GM18870 (cell line): ENCODE results near the gene UBE2Z.
"Not testable (repeated sequence)": the region's sequence is repeated elsewhere in the genome, so short reads cannot be mapped to it uniquely, and the experiment has no call there.

Source experiments
- ATAC-seq: cut with Tn5 transposase; IDR thresholded peaks from one replicate; pipeline ENCODE4 v1.9.1; 2021; ENCODE audit warnings: moderate library complexity; ENCODE audit not compliant: unreplicated experiment

UBE2Z gene

DNA sequence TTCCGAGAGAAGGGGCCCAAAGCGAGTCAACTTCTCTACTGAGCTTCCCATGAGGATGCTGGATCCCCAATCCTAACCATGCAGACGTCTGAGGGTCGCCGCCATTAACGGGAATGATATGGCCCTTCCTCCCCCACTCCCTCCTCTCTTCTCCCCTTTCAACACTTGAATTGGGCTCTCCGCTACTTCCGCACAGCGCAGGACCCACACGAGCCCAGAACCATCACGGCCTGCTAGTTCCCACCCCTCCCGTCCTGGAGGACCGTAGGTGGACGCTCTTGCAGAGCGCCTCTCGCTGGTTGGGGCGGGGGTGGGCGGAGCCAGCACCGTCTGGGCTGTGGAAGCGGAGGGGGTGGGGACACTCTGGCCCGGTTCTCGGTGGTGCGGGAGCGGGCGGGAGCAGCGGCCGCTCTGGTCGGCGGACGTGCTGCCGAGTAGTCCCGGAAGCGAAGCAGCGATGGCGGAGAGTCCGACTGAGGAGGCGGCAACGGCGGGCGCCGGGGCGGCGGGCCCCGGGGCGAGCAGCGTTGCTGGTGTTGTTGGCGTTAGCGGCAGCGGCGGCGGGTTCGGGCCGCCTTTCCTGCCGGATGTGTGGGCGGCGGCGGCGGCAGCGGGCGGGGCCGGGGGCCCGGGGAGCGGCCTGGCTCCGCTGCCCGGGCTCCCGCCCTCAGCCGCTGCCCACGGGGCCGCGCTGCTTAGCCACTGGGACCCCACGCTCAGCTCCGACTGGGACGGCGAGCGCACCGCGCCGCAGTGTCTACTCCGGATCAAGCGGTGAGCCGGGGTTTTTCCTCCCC is at the start of gene UBE2Z:
Gene UBE2Z, plus strand, starts transcription at position 361 of the 797 bp plus-strand sequence. Its CDS starts 97 bp downstream, at position 458.
- ATAC-seq, result peak; percentile 59

DNA sequence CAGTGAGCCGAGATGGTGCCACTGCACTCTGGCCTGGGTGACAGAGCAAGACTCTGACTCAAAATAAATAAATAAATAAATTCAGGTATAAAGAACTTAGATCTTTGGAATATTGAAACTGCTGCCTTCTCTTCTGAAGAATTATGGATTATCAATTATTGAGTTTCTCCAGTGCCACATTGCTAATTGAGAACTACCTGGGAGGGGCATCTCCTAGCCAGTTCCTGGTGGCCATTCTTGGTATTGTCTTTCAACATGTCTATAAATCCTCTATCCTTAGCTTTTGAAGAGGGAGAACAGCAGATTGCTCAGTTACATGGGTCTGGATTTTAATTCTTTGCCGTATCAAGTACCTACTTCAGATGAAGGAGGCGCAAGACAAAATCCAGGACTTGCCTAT is 48.2 kb upstream of the UBE2Z start:
- no peak for ATAC-seq

DNA sequence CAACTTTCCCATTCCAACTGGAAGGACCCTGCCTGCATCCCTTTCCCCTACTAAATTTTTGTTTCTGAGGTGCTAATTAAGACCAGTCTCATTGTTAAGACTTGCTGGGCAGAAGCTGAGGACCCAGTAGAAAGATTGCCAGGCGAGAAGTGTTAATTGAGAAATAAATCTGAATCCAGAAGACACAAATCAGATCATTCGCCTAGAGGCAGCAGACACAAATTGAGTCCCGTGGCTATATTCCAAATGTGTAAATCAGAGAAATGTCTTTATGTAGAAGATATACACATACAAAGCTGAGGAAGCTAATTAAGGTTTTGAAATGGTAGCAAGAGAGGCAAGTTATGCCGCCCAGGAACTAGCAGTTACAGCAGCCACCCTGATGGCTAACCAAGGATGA is 47.8 kb upstream of the UBE2Z start:
- ATAC-seq, result no peak

GRCh38 chr17:48868916-48869500 is 39.2 kb upstream of the UBE2Z start:
- no peak for ATAC-seq

DNA sequence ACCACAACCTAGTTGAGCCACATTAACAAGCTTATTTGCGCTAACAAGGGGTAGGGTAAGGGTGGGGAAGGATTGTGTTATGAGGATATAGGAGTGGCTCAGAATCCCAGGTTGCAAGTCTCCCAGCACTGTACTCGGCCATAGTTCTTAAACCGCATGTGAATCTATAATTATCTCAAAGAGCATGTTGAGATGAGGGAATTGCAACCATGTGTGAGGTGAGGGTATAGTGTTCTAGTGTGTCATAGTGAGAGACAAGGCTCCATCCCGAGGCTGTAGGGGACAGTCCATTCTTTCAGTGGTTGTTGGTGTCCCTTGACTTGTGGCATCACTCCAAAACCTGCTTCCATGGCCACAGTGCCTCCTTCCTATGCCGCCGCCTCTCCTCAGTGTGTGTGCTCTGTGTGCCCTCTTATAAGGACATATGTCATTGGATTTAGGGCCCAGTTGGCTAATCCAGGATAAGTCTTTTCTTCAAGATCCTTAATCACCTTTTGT is 38.3 kb upstream of the UBE2Z start:
- ATAC-seq, result no peak

- ATAC-seq, result no peak
Measured at GRCh38 chr17:48871035-48871550, 37.1 kb upstream of the UBE2Z start.

DNA sequence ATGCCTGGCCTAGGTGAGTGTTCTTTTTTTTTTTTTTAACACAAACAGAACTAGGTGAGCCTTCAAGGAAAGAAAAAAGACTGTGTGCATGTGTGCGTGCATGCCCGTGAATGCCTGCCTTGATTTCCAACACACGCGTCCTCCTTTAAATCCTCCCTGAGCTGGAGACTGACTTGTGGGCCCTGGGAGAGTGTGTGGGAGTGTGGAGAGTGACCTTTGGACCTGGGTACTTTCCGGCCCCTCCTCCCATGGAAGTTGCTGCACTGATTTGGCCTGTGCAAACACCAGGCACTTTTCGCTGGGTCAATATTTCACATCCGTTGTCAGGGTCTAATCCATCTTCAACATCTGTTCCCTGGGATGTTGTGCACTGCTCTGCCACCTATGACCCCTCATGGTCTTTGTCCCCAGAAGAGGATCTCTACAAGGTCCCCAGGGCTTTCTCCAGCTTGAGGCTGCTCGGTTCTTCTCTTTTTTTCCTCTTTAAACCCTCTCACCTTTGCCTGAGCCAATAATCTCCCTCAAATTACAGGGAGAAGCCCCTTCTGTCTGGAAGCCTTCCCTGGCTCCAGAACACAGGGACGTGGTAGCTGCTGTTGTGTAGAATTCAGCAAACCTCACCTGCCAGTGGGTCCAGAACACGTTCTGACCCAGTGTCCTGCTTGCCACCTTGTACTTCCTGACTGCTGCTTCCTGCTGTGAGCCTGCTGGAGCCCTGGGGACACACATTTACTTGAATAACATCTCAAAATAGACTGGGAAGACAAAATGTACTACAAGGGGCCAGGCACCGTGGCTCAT is 36.5 kb upstream of the UBE2Z start:
- ATAC-seq, result no peak

- not testable (repeated sequence) for ATAC-seq
Measured at GRCh38 chr17:48872409-48872808, 35.8 kb upstream of the UBE2Z start.

DNA sequence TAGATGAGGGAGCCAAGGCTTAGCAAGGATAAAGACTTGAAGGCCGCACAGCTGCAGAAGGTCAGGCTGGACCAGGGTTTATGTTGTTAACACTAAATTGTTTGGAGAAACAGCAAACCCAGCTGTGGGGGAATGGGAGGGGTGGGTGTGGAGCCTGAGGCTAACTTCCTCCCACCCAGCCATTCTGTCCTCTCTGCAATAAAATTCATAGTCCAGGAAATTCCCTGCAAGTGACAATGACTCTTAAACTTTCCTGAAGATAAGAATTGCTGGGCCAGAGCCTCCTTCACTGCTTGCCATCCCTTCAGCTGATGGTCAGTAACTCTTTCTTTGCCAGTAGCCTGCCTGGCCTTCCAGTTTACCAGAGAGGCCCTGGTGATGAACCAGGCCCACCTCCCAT is 35.0 kb upstream of the UBE2Z start:
- ATAC-seq, result no peak

DNA sequence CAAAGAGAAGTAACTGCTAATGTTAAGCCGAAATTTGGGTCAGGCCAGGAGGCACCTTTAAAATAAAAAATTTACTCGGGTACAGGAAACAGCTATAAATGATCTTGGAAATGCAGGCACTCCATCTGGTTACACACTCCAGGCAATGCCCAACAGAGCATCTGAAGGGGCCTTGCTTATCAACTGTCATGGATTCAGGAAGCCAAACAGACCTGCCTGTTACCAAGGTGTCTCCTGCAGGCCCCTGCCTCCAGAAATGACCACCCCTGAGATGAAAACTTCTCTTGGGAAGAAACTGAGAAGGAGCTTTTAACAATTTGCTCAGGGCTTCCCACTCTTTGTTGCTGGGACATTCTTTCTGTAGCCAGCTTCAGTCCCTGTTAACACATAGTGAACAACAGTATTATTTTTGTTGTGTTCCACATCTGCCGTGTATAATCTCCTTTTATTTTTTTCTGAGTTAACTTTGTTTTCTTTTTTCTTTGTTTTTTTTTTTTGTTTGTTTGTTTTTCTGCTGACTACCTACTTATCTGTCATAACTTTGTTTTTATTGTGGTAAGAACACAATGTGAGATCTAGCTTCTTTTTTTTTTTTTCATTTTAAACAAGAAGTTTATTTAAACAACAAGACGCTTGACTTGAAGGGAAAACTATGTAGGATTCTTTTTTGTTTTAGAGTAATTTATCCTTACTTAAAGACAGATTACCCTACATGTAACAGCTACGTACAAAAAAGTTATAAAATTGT is 34.3 kb upstream of the UBE2Z start:
- no peak for ATAC-seq

DNA sequence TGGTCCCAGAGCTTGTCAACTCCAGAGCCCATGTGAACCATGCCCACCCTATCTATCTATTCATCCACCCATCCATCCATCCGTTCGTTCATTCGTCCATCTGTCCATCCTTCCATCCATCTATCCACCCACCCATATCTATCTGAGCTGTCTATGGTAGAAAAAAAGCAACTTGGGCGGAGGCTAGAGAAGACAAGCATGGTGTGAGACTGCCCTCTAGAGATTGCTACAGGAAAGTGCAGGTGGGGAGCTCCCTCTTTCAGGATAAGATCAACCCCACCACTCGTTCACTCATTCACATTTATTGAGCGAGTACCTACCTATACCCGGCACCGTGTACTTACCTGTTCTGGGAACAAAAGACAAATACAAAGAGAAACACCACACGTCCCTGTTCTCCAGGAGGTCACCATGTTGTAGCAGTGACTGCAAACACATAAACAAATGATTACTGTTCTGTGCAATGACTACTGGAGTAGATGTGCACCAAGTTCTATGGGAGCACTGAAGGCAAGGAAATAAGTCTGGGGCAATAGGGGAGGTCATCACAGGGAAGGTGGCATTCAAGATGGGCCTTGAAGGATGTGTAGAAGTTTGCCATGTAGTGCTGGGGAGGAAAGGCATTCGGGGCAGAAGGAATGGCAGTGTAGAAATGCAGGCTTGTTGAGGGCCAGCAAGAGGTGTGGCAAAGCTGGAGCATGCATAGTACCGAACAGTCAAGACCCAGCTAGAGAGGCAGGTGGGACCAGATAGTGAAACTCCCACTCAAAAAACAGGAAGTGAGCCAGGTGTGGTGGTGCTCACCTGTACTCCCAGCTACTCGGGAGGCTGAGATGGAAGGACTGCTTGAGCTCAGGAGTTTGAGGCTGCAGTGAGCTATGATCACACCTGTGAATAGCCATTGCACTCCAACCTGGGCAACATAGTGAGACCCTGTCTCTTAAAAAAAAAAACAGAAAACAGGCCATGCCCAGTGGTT is 29.0 kb upstream of the UBE2Z start:
- no peak for ATAC-seq

- ATAC-seq, result no peak
Measured at GRCh38 chr17:48882272-48882671, 25.9 kb upstream of the UBE2Z start.

DNA sequence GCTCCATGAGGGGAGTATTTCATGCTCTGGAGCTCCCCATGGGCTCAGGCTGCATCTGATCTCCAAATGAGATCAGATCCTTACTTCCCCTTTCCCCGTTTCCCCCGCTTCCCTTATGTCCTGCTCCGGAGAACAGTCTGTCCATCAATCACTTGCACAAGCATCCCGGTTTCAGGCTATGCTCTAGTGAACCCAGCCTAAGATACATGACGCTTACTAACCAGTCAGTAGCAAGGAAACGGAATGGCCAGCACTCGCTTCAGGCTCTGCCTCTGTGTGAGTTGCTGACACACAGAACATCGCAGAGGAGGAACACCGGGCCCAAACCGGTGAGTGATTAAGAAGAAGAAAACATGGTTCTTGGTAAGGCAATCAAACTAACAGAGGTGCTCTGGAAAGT is 25.0 kb upstream of the UBE2Z start:
- no peak for ATAC-seq

- ATAC-seq, result no peak
Measured at GRCh38 chr17:48890086-48890485, 18.1 kb upstream of the UBE2Z start.

GRCh38 chr17:48892940-48893645 is 15.1 kb upstream of the UBE2Z start:
- ATAC-seq, result no peak

- ATAC-seq, result no peak
Measured at GRCh38 chr17:48893646-48894508, 14.3 kb upstream of the UBE2Z start.

DNA sequence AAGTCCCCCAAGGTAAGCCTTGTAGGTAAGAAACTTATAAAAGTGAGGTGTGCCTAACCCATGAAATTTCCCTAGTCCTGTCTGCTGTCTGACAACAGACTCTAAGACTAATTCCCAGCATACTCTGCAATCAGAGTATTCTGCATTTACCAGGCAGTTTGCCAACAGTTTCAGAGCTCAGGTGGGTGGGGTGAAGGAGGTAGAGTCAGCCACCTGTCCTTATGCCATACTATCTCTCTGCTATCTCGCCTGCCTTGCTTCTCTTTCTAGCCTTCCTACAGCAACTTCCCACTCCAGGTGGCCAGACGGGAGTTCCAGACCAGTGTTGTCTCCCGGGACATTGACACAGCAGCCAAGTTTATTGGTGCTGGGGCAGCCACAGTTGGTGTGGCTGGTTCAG is 13.3 kb upstream of the UBE2Z start:
- ATAC-seq, result no peak

GRCh38 chr17:48901241-48901640 is 7.0 kb upstream of the UBE2Z start:
- ATAC-seq, result no peak
